ENCODE results near the gene NOLC1. TPM values are rescaled to one million over a fixed set of nuclear protein-coding genes. Genes with fewer than 3 reads are reported as not detected.

NOLC1 gene
- polyA plus RNA-seq, 1 donor from 2014 or later = 56.9 TPM

GRCh38 chr10:102135956-102136526 is 16.1 kb upstream of the NOLC1 start:
- H3K27ac Mint-ChIP-seq = no peak overlapping the region
- peaks cover 16 to 26% (median 17%) of the 10 kb centered on the region in 3 donors for H3K4me1 Mint-ChIP-seq
- no peaks in the 10 kb centered on the region for H3K9me3 Mint-ChIP-seq
- H3K4me3 Mint-ChIP-seq = peak overlapping the region in 3 of 4 donors; percentile 10 to 21 (median 17)
- H3K36me3 Mint-ChIP-seq = no peaks in the 10 kb centered on the region
- H3K27me3 Mint-ChIP-seq = no peaks in the 10 kb centered on the region

DNA sequence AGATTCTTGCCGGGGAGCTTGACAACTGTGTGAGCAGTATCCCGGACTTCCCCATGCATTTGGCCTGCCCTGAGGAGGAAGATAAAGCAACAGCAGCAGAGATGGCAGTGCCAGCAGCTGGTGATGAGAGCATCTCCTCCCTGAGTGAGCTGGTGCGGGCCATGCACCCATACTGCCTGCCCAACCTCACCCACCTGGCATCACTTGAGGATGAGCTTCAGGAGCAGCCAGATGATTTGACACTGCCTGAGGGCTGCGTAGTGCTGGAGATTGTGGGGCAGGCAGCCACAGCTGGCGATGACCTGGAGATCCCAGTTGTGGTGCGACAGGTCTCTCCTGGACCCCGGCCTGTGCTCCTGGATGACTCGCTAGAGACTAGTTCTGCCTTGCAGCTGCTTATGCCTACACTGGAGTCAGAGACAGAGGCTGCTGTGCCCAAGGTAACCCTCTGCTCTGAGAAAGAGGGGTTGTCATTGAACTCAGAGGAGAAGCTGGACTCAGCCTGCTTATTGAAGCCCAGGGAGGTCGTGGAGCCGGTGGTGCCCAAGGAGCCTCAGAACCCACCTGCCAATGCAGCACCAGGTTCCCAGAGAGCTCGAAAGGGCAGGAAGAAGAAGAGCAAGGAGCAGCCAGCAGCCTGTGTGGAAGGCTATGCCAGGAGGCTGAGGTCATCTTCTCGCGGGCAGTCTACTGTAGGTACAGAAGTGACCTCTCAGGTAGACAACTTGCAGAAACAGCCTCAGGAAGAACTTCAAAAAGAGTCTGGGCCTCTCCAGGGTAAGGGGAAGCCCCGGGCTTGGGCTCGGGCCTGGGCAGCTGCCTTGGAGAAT is 12.7 kb upstream of the NOLC1 start:
- Mint-ChIP-seq H3K4me3 (no peak overlapping the region), H3K9me3 (no peaks in the 10 kb centered on the region), H3K27me3 (no peaks in the 10 kb centered on the region), H3K27ac (no peak overlapping the region), H3K4me1 (peaks cover 4 to 16% (median 7%) of the 10 kb centered on the region in 3 donors), H3K36me3 (no peaks in the 10 kb centered on the region)

DNA sequence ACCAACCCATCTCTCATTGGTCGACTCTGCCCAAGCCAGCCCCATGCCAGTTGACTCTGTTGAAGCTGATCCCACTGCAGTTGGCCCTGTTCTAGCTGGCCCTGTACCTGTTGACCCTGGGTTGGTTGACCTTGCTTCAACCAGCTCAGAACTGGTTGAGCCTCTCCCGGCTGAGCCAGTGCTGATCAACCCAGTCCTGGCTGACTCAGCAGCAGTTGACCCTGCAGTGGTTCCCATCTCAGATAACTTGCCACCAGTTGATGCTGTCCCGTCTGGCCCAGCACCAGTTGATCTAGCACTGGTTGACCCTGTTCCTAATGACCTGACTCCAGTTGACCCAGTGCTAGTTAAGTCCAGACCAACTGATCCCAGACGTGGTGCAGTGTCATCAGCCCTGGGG is 12.0 kb upstream of the NOLC1 start:
- Mint-ChIP-seq H3K4me1 (peaks cover under 1 to 9% (median 4%) of the 10 kb centered on the region in 3 donors), H3K4me3 (no peak overlapping the region), H3K27ac (no peak overlapping the region), H3K9me3 (no peaks in the 10 kb centered on the region), H3K27me3 (no peaks in the 10 kb centered on the region), H3K36me3 (no peaks in the 10 kb centered on the region)

DNA sequence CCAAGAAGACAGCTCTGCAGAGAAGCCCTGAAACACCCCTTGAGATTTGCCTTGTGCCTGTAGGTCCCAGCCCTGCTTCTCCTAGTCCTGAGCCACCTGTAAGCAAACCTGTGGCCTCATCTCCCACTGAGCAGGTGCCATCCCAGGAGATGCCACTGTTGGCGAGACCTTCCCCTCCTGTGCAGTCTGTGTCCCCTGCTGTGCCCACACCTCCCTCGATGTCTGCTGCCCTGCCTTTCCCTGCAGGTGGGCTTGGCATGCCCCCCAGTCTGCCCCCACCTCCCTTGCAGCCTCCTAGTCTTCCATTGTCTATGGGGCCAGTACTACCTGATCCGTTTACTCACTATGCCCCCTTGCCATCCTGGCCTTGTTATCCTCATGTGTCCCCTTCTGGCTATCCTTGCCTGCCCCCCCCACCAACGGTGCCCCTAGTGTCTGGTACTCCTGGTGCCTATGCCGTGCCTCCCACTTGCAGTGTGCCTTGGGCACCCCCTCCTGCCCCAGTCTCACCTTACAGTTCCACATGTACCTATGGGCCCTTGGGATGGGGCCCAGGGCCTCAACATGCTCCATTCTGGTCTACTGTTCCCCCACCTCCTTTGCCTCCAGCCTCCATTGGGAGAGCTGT is 11.2 kb upstream of the NOLC1 start:
- no peak overlapping the region for H3K4me3 Mint-ChIP-seq
- no peaks in the 10 kb centered on the region for H3K9me3 Mint-ChIP-seq
- H3K36me3 Mint-ChIP-seq = no peaks in the 10 kb centered on the region
- H3K27ac Mint-ChIP-seq = no peak overlapping the region
- H3K4me1 Mint-ChIP-seq = peaks cover 0 to 5% (median 0%) of the 10 kb centered on the region in 3 donors
- H3K27me3 Mint-ChIP-seq = no peaks in the 10 kb centered on the region

GRCh38 chr10:102141583-102142107 is 10.5 kb upstream of the NOLC1 start:
- Mint-ChIP-seq H3K4me1 (peaks cover 0 to 2% (median 0%) of the 10 kb centered on the region in 3 donors), H3K4me3 (no peak overlapping the region), H3K27ac (no peak overlapping the region), H3K36me3 (no peaks in the 10 kb centered on the region), H3K9me3 (no peaks in the 10 kb centered on the region), H3K27me3 (no peaks in the 10 kb centered on the region)

DNA sequence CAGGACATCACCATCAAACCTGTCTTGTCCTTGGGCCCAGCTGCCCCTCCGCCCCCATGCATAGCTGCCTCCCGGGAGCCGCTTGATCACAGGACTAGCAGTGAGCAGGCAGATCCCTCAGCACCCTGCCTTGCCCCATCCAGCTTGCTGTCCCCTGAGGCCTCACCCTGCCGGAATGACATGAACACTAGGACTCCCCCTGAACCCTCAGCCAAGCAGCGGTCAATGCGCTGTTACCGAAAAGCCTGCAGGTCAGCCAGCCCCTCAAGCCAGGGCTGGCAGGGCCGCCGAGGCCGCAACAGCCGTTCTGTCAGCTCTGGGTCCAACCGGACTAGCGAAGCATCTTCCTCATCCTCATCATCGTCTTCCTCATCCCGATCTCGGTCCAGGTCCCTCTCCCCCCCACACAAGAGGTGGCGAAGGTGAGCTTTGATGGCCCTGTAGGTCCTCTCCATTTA is 5.2 kb upstream of the NOLC1 start:
- Mint-ChIP-seq H3K9me3 (no peaks in the 10 kb centered on the region), H3K36me3 (peaks cover 6% of the 10 kb centered on the region), H3K4me1 (peaks cover 7 to 11% (median 10%) of the 10 kb centered on the region in 3 donors), H3K27me3 (no peaks in the 10 kb centered on the region), H3K27ac (peak overlapping the region in 2 of 3 donors; percentile 52 to 59), H3K4me3 (no peak overlapping the region)

GRCh38 chr10:102147561-102147960 is 4.6 kb upstream of the NOLC1 start:
- Mint-ChIP-seq H3K36me3 (peaks cover 6% of the 10 kb centered on the region), H3K27me3 (no peaks in the 10 kb centered on the region), H3K4me1 (peaks cover 10 to 12% (median 11%) of the 10 kb centered on the region in 3 donors), H3K9me3 (no peaks in the 10 kb centered on the region), H3K4me3 (no peak overlapping the region), H3K27ac (peak overlapping the region in 1 of 3 donors; percentile 52)

DNA sequence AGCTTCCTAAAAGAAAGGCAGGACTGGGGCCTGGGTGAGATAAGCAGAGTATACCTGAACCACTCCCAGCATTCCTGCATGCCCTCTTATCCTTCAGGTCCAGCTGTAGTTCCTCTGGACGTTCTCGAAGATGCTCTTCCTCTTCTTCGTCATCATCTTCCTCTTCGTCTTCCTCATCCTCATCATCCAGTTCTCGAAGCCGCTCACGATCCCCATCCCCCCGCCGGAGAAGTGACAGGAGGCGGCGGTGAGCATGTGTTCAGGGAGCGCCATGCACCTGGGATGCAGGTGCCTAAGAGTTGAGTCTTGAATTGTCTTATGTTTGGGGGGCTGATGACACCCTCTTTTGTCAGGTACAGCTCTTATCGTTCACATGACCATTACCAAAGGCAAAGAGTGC is 3.9 kb upstream of the NOLC1 start:
- Mint-ChIP-seq H3K9me3 (no peaks in the 10 kb centered on the region), H3K36me3 (peaks cover 6% of the 10 kb centered on the region), H3K27ac (peak overlapping the region in 1 of 3 donors; percentile 34), H3K27me3 (peaks cover 1% of the 10 kb centered on the region), H3K4me1 (peaks cover 17 to 19% (median 17%) of the 10 kb centered on the region in 3 donors), H3K4me3 (no peak overlapping the region)

DNA sequence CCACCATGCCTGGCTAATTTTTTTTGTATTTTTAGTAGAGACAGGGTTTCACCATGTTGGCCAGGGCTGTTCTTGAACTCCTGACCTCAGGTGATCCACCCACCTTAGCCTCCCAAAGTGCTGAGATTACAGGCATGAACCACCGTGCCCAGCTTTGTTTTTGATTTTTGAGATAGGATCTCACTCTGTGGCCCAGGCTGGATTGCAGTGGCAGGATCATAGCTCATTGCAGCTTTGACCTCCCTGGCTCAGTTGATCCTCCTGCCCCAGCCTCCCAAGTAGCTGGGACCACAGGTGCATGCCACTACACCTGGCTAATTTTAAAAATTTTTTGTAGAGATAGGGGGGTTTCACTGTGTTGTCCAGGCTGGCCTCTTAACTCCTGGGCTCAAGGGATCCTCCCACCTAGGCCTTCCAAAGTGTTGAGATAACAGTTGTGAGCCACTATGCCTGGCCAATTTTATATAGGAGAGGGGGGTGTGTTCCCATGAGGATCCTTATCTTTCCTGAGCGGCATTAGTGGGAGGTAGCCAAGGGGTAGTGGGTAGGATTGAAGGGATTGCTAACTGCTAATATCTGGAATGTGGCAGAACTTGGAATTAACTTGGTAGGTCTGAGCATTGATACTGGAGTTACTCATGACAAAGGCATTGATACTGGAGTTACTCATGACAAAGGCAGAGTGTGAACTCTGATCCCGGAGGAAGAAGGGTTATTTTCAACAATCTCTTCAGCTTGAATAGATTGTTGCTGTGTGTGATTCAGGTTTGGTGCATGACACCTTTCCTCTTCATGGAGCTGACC is 1.0 kb upstream of the NOLC1 start:
- Mint-ChIP-seq H3K9me3 (no peaks in the 10 kb centered on the region), H3K4me3 (peak overlapping the region; percentile 90 to 98 (median 96)), H3K36me3 (peaks cover 6% of the 10 kb centered on the region), H3K27me3 (peaks cover 1% of the 10 kb centered on the region), H3K27ac (peak overlapping the region; percentile 93 to 98 (median 97)), H3K4me1 (peaks cover 19 to 25% (median 21%) of the 10 kb centered on the region in 3 donors)

DNA sequence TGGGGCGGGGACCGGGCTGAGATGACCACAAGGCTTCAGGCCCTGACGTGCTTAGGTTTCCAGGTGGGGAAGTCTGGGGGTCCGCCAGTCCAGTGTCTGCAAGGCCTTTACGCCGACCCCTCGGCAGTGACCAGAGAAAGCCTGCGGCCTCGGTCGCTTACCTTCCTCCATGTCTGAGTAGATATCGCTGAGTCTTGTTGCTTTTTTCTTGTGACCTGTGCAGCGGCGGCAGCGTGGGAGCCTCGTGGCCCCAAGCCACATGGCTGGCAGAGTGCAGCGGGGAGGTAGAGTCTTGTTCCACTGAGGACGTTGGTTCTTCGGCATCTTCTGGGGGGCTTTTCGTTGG is 329 bp downstream of the NOLC1 start:
- Mint-ChIP-seq H3K27me3 (peaks cover 1% of the 10 kb centered on the region), H3K27ac (peak overlapping the region; percentile 80 to 98 (median 97)), H3K9me3 (no peaks in the 10 kb centered on the region), H3K4me1 (peaks cover 21 to 25% (median 22%) of the 10 kb centered on the region in 3 donors), H3K4me3 (peak overlapping the region; percentile 90 to 98 (median 96)), H3K36me3 (peaks cover 6% of the 10 kb centered on the region)

GRCh38 chr10:102153093-102153620 is 968 bp downstream of the NOLC1 start:
- H3K9me3 Mint-ChIP-seq = no peaks in the 10 kb centered on the region
- H3K36me3 Mint-ChIP-seq = peaks cover 6% of the 10 kb centered on the region

GRCh38 chr10:102154466-102155116 is 2.4 kb downstream of the NOLC1 start:
- peaks cover 21 to 25% (median 22%) of the 10 kb centered on the region in 3 donors for H3K4me1 Mint-ChIP-seq
- H3K36me3 Mint-ChIP-seq = peaks cover 3% of the 10 kb centered on the region
- H3K27ac Mint-ChIP-seq = peak overlapping the region in 1 of 3 donors; percentile 25

More at GRCh38 chr10:102153093-102153620, 968 bp downstream of the NOLC1 start:
- H3K27me3 Mint-ChIP-seq = peaks cover 1% of the 10 kb centered on the region
- peak overlapping the region in 2 of 3 donors; percentile 80 to 97 for H3K27ac Mint-ChIP-seq
- peaks cover 21 to 25% (median 22%) of the 10 kb centered on the region in 3 donors for H3K4me1 Mint-ChIP-seq
- peak overlapping the region; percentile 90 to 98 (median 96) for H3K4me3 Mint-ChIP-seq

DNA sequence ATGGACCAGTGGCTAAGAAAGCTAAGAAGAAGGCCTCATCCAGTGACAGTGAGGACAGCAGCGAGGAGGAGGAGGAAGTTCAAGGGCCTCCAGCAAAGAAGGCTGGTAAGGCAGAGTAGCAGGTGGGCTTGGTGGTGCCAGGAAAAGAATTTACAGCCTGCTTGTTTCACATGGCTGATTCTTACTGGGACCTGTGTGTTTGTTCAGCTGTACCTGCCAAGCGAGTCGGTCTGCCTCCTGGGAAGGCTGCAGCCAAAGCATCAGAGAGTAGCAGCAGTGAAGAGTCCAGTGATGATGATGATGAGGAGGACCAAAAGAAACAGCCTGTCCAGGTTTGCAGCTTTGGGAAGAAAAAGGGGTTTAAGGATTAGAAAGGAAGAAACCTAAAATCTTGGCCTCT is 5.0 kb downstream of the NOLC1 start:
- no peaks in the 10 kb centered on the region for H3K36me3 Mint-ChIP-seq
- no peaks in the 10 kb centered on the region for H3K9me3 Mint-ChIP-seq
- peak overlapping the region in 2 of 4 donors; percentile 13 to 48 for H3K4me3 Mint-ChIP-seq
- peak overlapping the region in 2 of 3 donors; percentile 42 to 63 for H3K27ac Mint-ChIP-seq
- H3K4me1 Mint-ChIP-seq = peaks cover 11 to 15% (median 12%) of the 10 kb centered on the region in 3 donors
- H3K27me3 Mint-ChIP-seq = peaks cover 1% of the 10 kb centered on the region

More at GRCh38 chr10:102154466-102155116, 2.4 kb downstream of the NOLC1 start:
- H3K4me3 Mint-ChIP-seq = peak overlapping the region in 2 of 4 donors; percentile 33 to 45
- no peaks in the 10 kb centered on the region for H3K9me3 Mint-ChIP-seq
- H3K27me3 Mint-ChIP-seq = peaks cover 1% of the 10 kb centered on the region
